HFF-Myc (cell line): Measurements from ENCODE around the gene YPEL1.

ENCODE experiments used
- DNase-seq: peaks from one replicate; pipeline ENCODE4 v3.0.0-alpha.2; 2011; ENCODE audit warnings: low read depth; ENCODE audit errors: extremely low read depth
- H3K4me3 ChIP-seq: replicated peaks from 2 replicates; pipeline ENCODE4 v1.5.1; 2011; ENCODE audit warnings: low read depth, mild to moderate bottlenecking, control low read depth, low read length
- CTCF ChIP-seq: IDR thresholded peaks from 2 replicates; pipeline ENCODE4 v1.5.1; 2012; ENCODE audit warnings: mild to moderate bottlenecking, low read depth, low read length, control low read depth; ENCODE audit errors: missing control alignments

Gene YPEL1

GRCh38 chr22:21688341-21688705 is 47.3 kb downstream of the YPEL1 start:
- H3K4me3 ChIP-seq = no peak overlapping the region
- TF ChIP-seq CTCF = no peak
- no peak for DNase-seq

- DNase-seq = no peak
- TF ChIP-seq CTCF = no peak
- H3K4me3 ChIP-seq = no peak overlapping the region
Measured at GRCh38 chr22:21687685-21688259, 47.8 kb downstream of the YPEL1 start.

GRCh38 chr22:21686634-21687393 is 48.8 kb downstream of the YPEL1 start:
- TF ChIP-seq CTCF = no peak
- no peak for DNase-seq
- no peak overlapping the region for H3K4me3 ChIP-seq

- TF ChIP-seq CTCF = no peak
- H3K4me3 ChIP-seq = no peak overlapping the region
- no peak for DNase-seq
Measured at GRCh38 chr22:21686193-21686608, 49.4 kb downstream of the YPEL1 start.

GRCh38 chr22:21685164-21685513 is 50.5 kb downstream of the YPEL1 start:
- TF ChIP-seq CTCF = no peak
- DNase-seq = no peak
- H3K4me3 ChIP-seq = no peak overlapping the region

- H3K4me3 ChIP-seq = no peak overlapping the region
- no peak for DNase-seq
- TF ChIP-seq CTCF = no peak
Measured at GRCh38 chr22:21684492-21685163, 51.0 kb downstream of the YPEL1 start.
